GM12878 (cell line): ENCODE measurements around the gene KRT33A. TPM values are rescaled to one million over a fixed set of nuclear protein-coding genes. Genes with fewer than 3 reads are reported as not detected.

ENCODE experiments used
- ATAC-seq: fragments of 200-7000 bp; cut with Tn5 transposase; 3 replicates; pipeline ENCODE4 v1.9.1; 2020; ENCODE audit warnings: mild to moderate bottlenecking, moderate library complexity
- BruUV-seq: library from RNA; stranded (reverse); fragments of 400-500 nt; replicated peaks from 2 replicates; lab custom pipeline; 2021; lab: Mats Ljungman, UMichigan
- CTCF ChIA-PET: fragments of 300-600 bp; sonication (Branson Sonifier 250); formaldehyde crosslinking; extraction: SDS; loops from one replicate; lab custom pipeline; 2021; ENCODE audit warnings: inconsistent platforms; lab: Yijun Ruan, JAX
- POLR2A ChIA-PET: fragments of 350-600 bp; formaldehyde crosslinking; extraction: SDS; loops from one replicate; lab custom pipeline; 2021; ENCODE audit warnings: inconsistent platforms; lab: Charles Lee
- RAD21 ChIA-PET: fragments of 300-600 bp; sonication (Branson Sonifier 250); formaldehyde crosslinking; loops from one replicate; lab custom pipeline; 2023; ENCODE audit warnings: antibody characterized with exemption; ENCODE audit not compliant: unreplicated experiment; lab: Charles Lee
- SMC1A ChIA-PET: fragments of 300-600 bp; sonication (Branson Sonifier 250); formaldehyde crosslinking; loops from one replicate; lab custom pipeline; 2023; ENCODE audit not compliant: unreplicated experiment, uncharacterized antibody; lab: Charles Lee
- DNase-seq: peaks from one replicate; pipeline ENCODE4 v3.0.0-alpha.2; 2011; ENCODE audit warnings: low read depth, low spot score
- FAIRE-seq: peaks from 3 replicates; lab custom pipeline; 2011; peaks lifted over from hg19 to GRCh38; lab: Jason Lieb, UNC
- H2AFZ ChIP-seq: 2 replicates; pipeline ENCODE4 v1.6.0; 2011; ENCODE audit warnings: low read depth, low read length, control low read depth; ENCODE audit not compliant: control insufficient read depth
- H3K27ac ChIP-seq: 2 replicates; pipeline ENCODE4 v1.5.1; 2011; ENCODE audit warnings: control low read depth; ENCODE audit not compliant: control insufficient read depth, insufficient read depth
- H3K27me3 ChIP-seq, 2 experiments: replicated peaks in 1 of 2; 2 replicates each; pipeline versions ENCODE4 v1.6.0 to v1.6.1; 2011; ENCODE audit warnings: low read length in 1 of 2; ENCODE audit not compliant: control insufficient read depth in 2 of 2, insufficient read depth in 2 of 2
- H3K36me3 ChIP-seq, 2 experiments: 2 replicates each; pipeline ENCODE4 v1.5.1; 2011; ENCODE audit warnings: low read length in 1 of 2; ENCODE audit not compliant: control insufficient read depth in 2 of 2, insufficient read depth in 2 of 2
- H3K4me1 ChIP-seq: 2 replicates; pipeline ENCODE4 v1.6.1; 2011; ENCODE audit warnings: mild to moderate bottlenecking, low read length, moderate library complexity, mixed read lengths; ENCODE audit not compliant: control insufficient read depth, insufficient read depth
- H3K4me2 ChIP-seq: 2 replicates; pipeline ENCODE4 v1.6.0; 2011; ENCODE audit warnings: control low read depth; ENCODE audit not compliant: control insufficient read depth, insufficient read depth
- H3K4me3 ChIP-seq: fragments of 200-600 bp; sonication (generic); 2 replicates; pipeline ENCODE4 v1.5.1; 2016
- H3K79me2 ChIP-seq: 2 replicates; pipeline ENCODE4 v1.6.0; 2011; ENCODE audit warnings: low read length; ENCODE audit not compliant: control insufficient read depth, insufficient read depth
- H3K9ac ChIP-seq: 2 replicates; pipeline ENCODE4 v1.8.0; 2011; ENCODE audit warnings: low read length, control low read depth, mixed read lengths; ENCODE audit not compliant: control insufficient read depth, insufficient read depth
- H3K9me3 ChIP-seq: replicated peaks from 3 replicates; pipeline ENCODE4 v1.5.1; 2011; ENCODE audit warnings: mild to moderate bottlenecking, low read length; ENCODE audit not compliant: control insufficient read depth, insufficient read depth
- H4K20me1 ChIP-seq: 2 replicates; pipeline ENCODE4 v1.6.0; 2011; ENCODE audit not compliant: control insufficient read depth, insufficient read depth
- BCL11A ChIP-seq: IDR thresholded peaks from 2 replicates; pipeline ENCODE4 v1.6.1; 2011; ENCODE audit warnings: low read depth, low read length
- ZNF207 ChIP-seq: fragments of 450-650 bp; IDR thresholded peaks from 2 replicates; pipeline ENCODE4 v1.6.1; 2014; ENCODE audit warnings: antibody characterized with exemption, mild to moderate bottlenecking, borderline replicate concordance
- WGBS: methylation state at CpG from one replicate; pipeline ENCODE4 v1.1.6; 2016; ENCODE audit warnings: low lambda C conversion rate; ENCODE audit not compliant: insufficient replicate concordance, insufficient coverage; ENCODE audit errors: missing lambda C conversion rate; 5-methylcytosine and 5-hydroxymethylcytosine counted together
- in situ Hi-C: fragments of 300-500 bp; cut with MboI; formaldehyde crosslinking; loops from 9 replicates; pipeline ENCODE4 v1.14.3; 2018; ENCODE audit warnings: mixed read lengths
- intact Hi-C: fragments of 100-400 bp; cut with micrococcal nuclease; formaldehyde crosslinking; loops from one replicate; pipeline ENCODE4 v1.14.2; 2022; ENCODE audit not compliant: unreplicated experiment
- polyA plus RNA-seq, 11 experiments: library from polyadenylated mRNA; depleted of rRNA in 4 of 11; unstranded in 6 of 11; stranded (reverse) in 5 of 11; fragments of >200 nt; fragmentation: Nextera tagmentation in 4 of 11; fragmentation: Illumina TruSeq in 1 of 11; extraction: Ambion mirVana in 4 of 11; extraction: Trizol in 1 of 11; gene quantifications; 1 replicate in 1 of 11; 2 replicates in 10 of 11; pipeline versions ENCODE4 v1.2.1 to v1.2.3, GENCODE V29; 2011 to 2016; ENCODE audit warnings: inconsistent platforms in 2 of 11, missing spikeins in 2 of 11, low read depth in 1 of 11
- total RNA-seq, 4 experiments: library from RNA; depleted of rRNA in 3 of 4; stranded (reverse); fragments of >200 nt in 3 of 4; fragmentation: Illumina TruSeq in 1 of 4; extraction: Trizol in 1 of 4; gene quantifications; 2 replicates each; pipeline versions ENCODE4 v1.2.1 to v1.2.3, GENCODE V29; 2013 to 2021
- TF ChIP-seq, protein P1 (sequence below): fragments of 450-650 bp; formaldehyde crosslinking; IDR thresholded peaks from 2 replicates; pipeline ENCODE4 v1.5.0; 2022; ENCODE audit warnings: mild to moderate bottlenecking, missing genetic modification characterization

The KRT33A gene
- total and polyA plus RNA-seq, 10 of the 15 experiments (the other 5 are each of a cell fraction or from before 2014, with no cell fraction given), result not detected

DNA sequence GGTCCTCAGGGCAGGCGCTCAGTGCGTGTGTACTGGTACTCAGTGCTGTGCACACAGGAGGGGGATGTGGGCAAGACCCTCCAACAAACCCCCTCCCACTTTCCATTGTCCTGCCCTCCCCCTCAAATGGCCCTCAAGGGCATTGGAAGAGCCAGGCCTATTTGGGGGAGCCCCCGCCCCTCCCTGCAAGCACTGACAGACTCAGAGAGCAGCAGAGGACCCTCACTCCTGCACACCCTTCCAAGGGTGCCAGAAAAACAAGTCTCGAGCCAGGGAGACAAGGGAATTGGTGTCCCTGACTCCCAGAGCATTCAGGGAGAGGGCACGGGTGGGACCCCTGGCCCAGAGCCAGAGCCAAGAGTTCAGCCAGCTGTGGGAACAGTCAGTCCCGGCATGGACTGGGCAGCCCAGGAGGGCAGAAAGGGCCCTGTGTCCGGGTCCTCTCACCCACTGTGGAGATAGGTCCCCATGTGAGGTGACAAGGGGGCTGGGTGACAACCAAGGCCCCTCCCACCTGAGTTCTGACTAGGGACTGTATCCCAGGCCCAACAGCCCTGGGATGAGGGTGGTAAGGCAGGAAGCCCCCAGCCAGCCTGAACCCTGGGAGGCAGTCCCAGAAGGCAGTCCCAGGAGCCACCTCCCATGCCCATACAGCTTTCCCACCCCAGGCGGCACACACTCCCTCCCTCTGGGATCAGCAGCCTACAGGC is 23.1 kb downstream of the KRT33A start:
- CTCF ChIA-PET, result no interaction called here

More for the DNA sequence above, 23.1 kb downstream of the KRT33A start:
- no peaks in the 10 kb centered on the region for H3K36me3 ChIP-seq
- no peak overlapping the region for H3K4me3 ChIP-seq
- no peak overlapping the region for H3K27ac ChIP-seq
- SMC1A ChIA-PET, result no interaction called here
- ATAC-seq, result no peak
- BruUV-seq, result no TSS peak
- no peaks in the 10 kb centered on the region for H3K79me2 ChIP-seq
- no peaks in the 10 kb centered on the region for H3K4me1 ChIP-seq
- in situ Hi-C loops (no loop called here), intact Hi-C loops (loop anchor here (10.0 kb wide), 1 partner anchor 703 kb away; no protein-coding TSS in a partner anchor)
- H3K4me2 ChIP-seq, result no peak overlapping the region
- 42% methylated on average over 8 of the region's 8 CpGs for WGBS
- H3K9me3 ChIP-seq, result no peaks in the 10 kb centered on the region
- H3K9ac ChIP-seq, result no peak overlapping the region
- TF ChIP-seq, protein P1, sequence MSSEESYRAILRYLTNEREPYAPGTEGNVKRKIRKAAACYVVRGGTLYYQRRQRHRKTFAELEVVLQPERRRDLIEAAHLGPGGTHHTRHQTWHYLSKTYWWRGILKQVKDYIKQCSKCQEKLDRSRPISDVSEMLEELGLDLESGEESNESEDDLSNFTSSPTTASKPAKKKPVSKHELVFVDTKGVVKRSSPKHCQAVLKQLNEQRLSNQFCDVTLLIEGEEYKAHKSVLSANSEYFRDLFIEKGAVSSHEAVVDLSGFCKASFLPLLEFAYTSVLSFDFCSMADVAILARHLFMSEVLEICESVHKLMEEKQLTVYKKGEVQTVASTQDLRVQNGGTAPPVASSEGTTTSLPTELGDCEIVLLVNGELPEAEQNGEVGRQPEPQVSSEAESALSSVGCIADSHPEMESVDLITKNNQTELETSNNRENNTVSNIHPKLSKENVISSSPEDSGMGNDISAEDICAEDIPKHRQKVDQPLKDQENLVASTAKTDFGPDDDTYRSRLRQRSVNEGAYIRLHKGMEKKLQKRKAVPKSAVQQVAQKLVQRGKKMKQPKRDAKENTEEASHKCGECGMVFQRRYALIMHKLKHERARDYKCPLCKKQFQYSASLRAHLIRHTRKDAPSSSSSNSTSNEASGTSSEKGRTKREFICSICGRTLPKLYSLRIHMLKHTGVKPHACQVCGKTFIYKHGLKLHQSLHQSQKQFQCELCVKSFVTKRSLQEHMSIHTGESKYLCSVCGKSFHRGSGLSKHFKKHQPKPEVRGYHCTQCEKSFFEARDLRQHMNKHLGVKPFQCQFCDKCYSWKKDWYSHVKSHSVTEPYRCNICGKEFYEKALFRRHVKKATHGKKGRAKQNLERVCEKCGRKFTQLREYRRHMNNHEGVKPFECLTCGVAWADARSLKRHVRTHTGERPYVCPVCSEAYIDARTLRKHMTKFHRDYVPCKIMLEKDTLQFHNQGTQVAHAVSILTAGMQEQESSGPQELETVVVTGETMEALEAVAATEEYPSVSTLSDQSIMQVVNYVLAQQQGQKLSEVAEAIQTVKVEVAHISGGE (CRISPR knock-in tag), result no peak
- TF ChIP-seq ZNF207, result no peak
- TF ChIP-seq BCL11A, result no peak
- RAD21 ChIA-PET, result no interaction called here
- no peak overlapping the region for H2AFZ ChIP-seq
- FAIRE-seq, result no peak
- DNase-seq, result no peak
- POLR2A ChIA-PET, result no interaction called here
- no peaks in the 10 kb centered on the region for H4K20me1 ChIP-seq
- no peaks in the 10 kb centered on the region; a peak in 1 of 4 replicates for H3K27me3 ChIP-seq
